H9 (cell line): ENCODE measurements around the gene COX5A. TPM values are rescaled to one million over a fixed set of nuclear protein-coding genes. Genes with fewer than 3 reads are reported as not detected.
A peak's percentile ranks its signal among the peaks of the same experiment; 100 is the strongest.

Experiments used
- DNase-seq: peaks from one replicate; pipeline ENCODE4 v3.0.0-alpha.2; 2017
- H2AFZ ChIP-seq: one replicate; pipeline ENCODE4 v1.6.1; 2013; ENCODE audit warnings: mild to moderate bottlenecking, low read length, control low read depth, moderate library complexity
- H2AK5ac ChIP-seq: 2 replicates; pipeline ENCODE4 v1.6.1; 2013; ENCODE audit warnings: low read length, control low read depth, mixed read lengths; ENCODE audit not compliant: insufficient read length
- H2BK120ac ChIP-seq: one replicate; pipeline ENCODE4 v1.6.1; 2013; ENCODE audit warnings: low read depth, mild to moderate bottlenecking, low read length, control low read depth, inconsistent platforms; ENCODE audit not compliant: poor library complexity, severe bottlenecking
- H2BK12ac ChIP-seq: 2 replicates; pipeline ENCODE4 v1.6.1; 2013; ENCODE audit warnings: low read length, control low read depth, mixed read lengths, low read depth; ENCODE audit not compliant: insufficient read length
- H2BK15ac ChIP-seq: 2 replicates; pipeline ENCODE4 v1.6.1; 2013; ENCODE audit warnings: low read depth, low read length, control low read depth
- H2BK20ac ChIP-seq: one replicate; pipeline ENCODE4 v1.6.1; 2013; ENCODE audit warnings: low read depth, mild to moderate bottlenecking, low read length, control low read depth, inconsistent platforms; ENCODE audit not compliant: poor library complexity, severe bottlenecking
- H2BK5ac ChIP-seq: 2 replicates; pipeline ENCODE4 v1.6.1; 2013; ENCODE audit warnings: low read length, control low read depth, mixed read lengths; ENCODE audit not compliant: insufficient read length
- H3K14ac ChIP-seq: 2 replicates; pipeline ENCODE4 v1.6.1; 2013; ENCODE audit warnings: low read length, control low read depth; ENCODE audit not compliant: insufficient read depth
- H3K18ac ChIP-seq: 2 replicates; pipeline ENCODE4 v1.6.1; 2013; ENCODE audit warnings: low read depth, mild to moderate bottlenecking, mixed read lengths, low read length, control low read depth; ENCODE audit not compliant: insufficient read length
- H3K23ac ChIP-seq: 2 replicates; pipeline ENCODE4 v1.6.1; 2013; ENCODE audit warnings: low read length, control low read depth, mixed read lengths, low read depth; ENCODE audit not compliant: insufficient read length
- H3K23me2 ChIP-seq: 2 replicates; pipeline ENCODE4 v1.6.1; 2013; ENCODE audit warnings: low read depth, mild to moderate bottlenecking, mixed read lengths, low read length, control low read depth; ENCODE audit not compliant: insufficient read length, poor library complexity, severe bottlenecking
- H3K27ac ChIP-seq: 2 replicates; pipeline ENCODE4 v1.5.1; 2013; ENCODE audit warnings: low read length, control low read depth, mixed read lengths, low read depth; ENCODE audit not compliant: insufficient read length
- H3K27me3 ChIP-seq: 2 replicates; pipeline ENCODE4 v1.6.1; 2013; ENCODE audit warnings: low read length, control low read depth, inconsistent platforms; ENCODE audit not compliant: insufficient read depth
- H3K4ac ChIP-seq: 2 replicates; pipeline ENCODE4 v1.6.1; 2013; ENCODE audit warnings: low read depth, mild to moderate bottlenecking, control low read depth, inconsistent platforms, low read length, moderate library complexity
- H3K4me1 ChIP-seq: 2 replicates; pipeline ENCODE4 v1.6.1; 2013; ENCODE audit warnings: low read length, control low read depth, inconsistent platforms; ENCODE audit not compliant: insufficient read depth
- H3K4me2 ChIP-seq: 2 replicates; pipeline ENCODE4 v1.6.1; 2013; ENCODE audit warnings: low read length, control low read depth, mixed read lengths; ENCODE audit not compliant: insufficient read length, insufficient read depth
- H3K56ac ChIP-seq: 2 replicates; pipeline ENCODE4 v1.6.1; 2013; ENCODE audit warnings: low read depth, mild to moderate bottlenecking, mixed read lengths, low read length, control low read depth; ENCODE audit not compliant: insufficient read length
- H3K79me1 ChIP-seq: 2 replicates; pipeline ENCODE4 v1.6.1; 2013; ENCODE audit warnings: low read depth, mild to moderate bottlenecking, moderate library complexity, low read length, control low read depth, inconsistent platforms; ENCODE audit not compliant: insufficient read depth, poor library complexity, severe bottlenecking
- H3K79me2 ChIP-seq: 2 replicates; pipeline ENCODE4 v1.6.1; 2013; ENCODE audit warnings: low read length, control low read depth, inconsistent platforms; ENCODE audit not compliant: insufficient read depth
- H3K9ac ChIP-seq: 2 replicates; pipeline ENCODE4 v1.6.1; 2013; ENCODE audit warnings: low read length, control low read depth, mixed read lengths; ENCODE audit not compliant: insufficient read length; ENCODE audit errors: extremely low read depth
- H3K9me3 ChIP-seq: one replicate; pipeline ENCODE4 v1.6.1; 2013; ENCODE audit warnings: low read depth, low read length, inconsistent platforms; ENCODE audit not compliant: control insufficient read depth
- H3T11ph ChIP-seq: one replicate; pipeline ENCODE4 v1.6.1; 2013; ENCODE audit warnings: mild to moderate bottlenecking, low read length, control low read depth, inconsistent platforms
- H4K20me1 ChIP-seq: one replicate; pipeline ENCODE4 v1.6.1; 2013; ENCODE audit not compliant: control insufficient read depth, insufficient read length, insufficient read depth
- H4K5ac ChIP-seq: 2 replicates; pipeline ENCODE4 v1.6.1; 2013; ENCODE audit warnings: low read depth, mild to moderate bottlenecking, mixed read lengths, low read length, control low read depth; ENCODE audit not compliant: insufficient read length
- H4K8ac ChIP-seq: replicated peaks from 2 replicates; pipeline ENCODE4 v1.6.1; 2013; ENCODE audit warnings: low read length, control low read depth, mixed read lengths, low read depth; ENCODE audit not compliant: insufficient read length
- H4K91ac ChIP-seq: 2 replicates; pipeline ENCODE4 v1.6.1; 2013; ENCODE audit warnings: low read depth, mild to moderate bottlenecking, moderate library complexity, mixed read lengths, low read length, control low read depth; ENCODE audit not compliant: insufficient read length
- H3K27ac Mint-ChIP-seq, 3 experiments: 2 replicates in 2 of 3; 3 replicates in 1 of 3; pipeline ENCODE4 v1.8.0; 2020 to 2021; ENCODE audit warnings: mixed read lengths in 3 of 3, mild to moderate bottlenecking in 1 of 3, moderate library complexity in 1 of 3
- H3K27me3 Mint-ChIP-seq: 2 replicates; pipeline ENCODE4 v1.8.0; 2021; ENCODE audit warnings: low read depth, mild to moderate bottlenecking, moderate library complexity, mixed read lengths
- H3K36me3 Mint-ChIP-seq, 3 experiments: 2 replicates in 2 of 3; 3 replicates in 1 of 3; pipeline ENCODE4 v1.8.0; 2020 to 2021; ENCODE audit warnings: low read depth in 3 of 3, mixed read lengths in 3 of 3; ENCODE audit not compliant: insufficient read depth in 1 of 3
- H3K4me1 Mint-ChIP-seq, 2 experiments: 2 replicates each; pipeline ENCODE4 v1.8.0; 2020; ENCODE audit warnings: mixed read lengths in 2 of 2
- H3K4me3 Mint-ChIP-seq, 2 experiments: 2 replicates in 1 of 2; 3 replicates in 1 of 2; pipeline ENCODE4 v1.8.0; 2020 to 2021; ENCODE audit warnings: mild to moderate bottlenecking in 2 of 2, mixed read lengths in 2 of 2, moderate library complexity in 1 of 2
- H3K9me3 Mint-ChIP-seq, 2 experiments: 2 replicates in 1 of 2; 3 replicates in 1 of 2; pipeline ENCODE4 v1.8.0; 2020; ENCODE audit warnings: mild to moderate bottlenecking in 2 of 2, mixed read lengths in 2 of 2, moderate library complexity in 1 of 2
- CTCF ChIP-seq: fragments of 200-600 bp; sonication (generic); conservative IDR thresholded peaks from 3 replicates; pipeline ENCODE4 v1.8.0; 2021; ENCODE audit warnings: antibody characterized with exemption, mild to moderate bottlenecking
- WGBS: extraction: QIAGEN DNeasy Blood & Tissue Kit; methylation state at CpG from one replicate; pipeline ENCODE4 v1.1.7; 2013; ENCODE audit warnings: missing lambda C conversion rate, low lambda C conversion rate, mixed read lengths; ENCODE audit not compliant: insufficient read length; ENCODE audit errors: extremely low coverage; 5-methylcytosine and 5-hydroxymethylcytosine counted together
- total RNA-seq: library from RNA; stranded (reverse); gene quantifications from 2 replicates; pipeline ENCODE4 v1.2.1, GENCODE V29; 2021

COX5A gene
- total RNA-seq, 1 experiment from 2014 or later: 331 TPM

- Histone ChIP-seq H2AK5ac (no peak overlapping the region), H2BK12ac (no peak overlapping the region), H3K56ac (no peak overlapping the region), H4K8ac (no peak overlapping the region), H3K4me1 (no peaks in the 10 kb centered on the region), H3K79me1 (no peaks in the 10 kb centered on the region), H2BK5ac (no peak overlapping the region), H3K14ac (no peak overlapping the region), H4K20me1 (no peaks in the 10 kb centered on the region), H4K5ac (no peak overlapping the region), H2BK20ac (no peak overlapping the region), H3K9ac (no peak overlapping the region), H2BK15ac (no peak overlapping the region), H2BK120ac (no peak overlapping the region), H3K18ac (no peak overlapping the region), H3K4me2 (no peak overlapping the region), H3K9me3 (no peaks in the 10 kb centered on the region), H2AFZ (no peak overlapping the region), H3K4ac (no peak overlapping the region), H3K27ac (no peak overlapping the region), H3K27me3 (no peaks in the 10 kb centered on the region), H3K79me2 (no peaks in the 10 kb centered on the region), H3K23ac (no peak overlapping the region), H4K91ac (no peak overlapping the region), H3T11ph (no peak overlapping the region), H3K23me2 (no peaks in the 10 kb centered on the region)
- H3K4me1 Mint-ChIP-seq: peaks cover 3 to 22% of the 10 kb centered on the region in 2 experiments; a peak in 3 of 4 replicates
- H3K27me3 Mint-ChIP-seq: peaks cover 10% of the 10 kb centered on the region
- H3K4me3 Mint-ChIP-seq: no peak overlapping the region
- peak overlapping the region in 1 of 3 experiments; percentile 32; a peak in 2 of 7 replicates for H3K27ac Mint-ChIP-seq
- WGBS: no CpG with 5 or more reads among the region's 1 CpG
- no peak for DNase-seq
- peaks cover 0 to 2% (median 0%) of the 10 kb centered on the region in 3 experiments; a peak in 1 of 7 replicates for H3K36me3 Mint-ChIP-seq
- no peak for TF ChIP-seq CTCF
- 0 out of 5 replicates have a peak, but pooled peaks cover 0 to 2% of the 10 kb centered on the region in 2 experiments for H3K9me3 Mint-ChIP-seq
Observed at GRCh38 chr15:74978077-74978476, 40.2 kb upstream of the COX5A start.
